Stimulated activated CD8-positive, alpha-beta memory T cell treated with anti-CD3 and anti-CD28 coated beads, Interleukin-4, amount 100 ng/mL, for 4 hours (primary cell): ENCODE results near the gene IL17A.
"Not testable (repeated sequence)": the region's sequence is repeated elsewhere in the genome, so short reads cannot be mapped to it uniquely, and the experiment has no call there.

Experiments
- DNase-seq, 2 donors: peaks; one replicate each; pipeline ENCODE4 v3.0.0-alpha.2; 2020; ENCODE audit warnings: low read depth in 2 of 2, low spot score in 1 of 2

The IL17A gene

GRCh38 chr6:52162940-52163908 lies 23.0 kb upstream of the IL17A start:
- DNase-seq: no peak

GRCh38 chr6:52164319-52165094 lies 21.7 kb upstream of the IL17A start:
- DNase-seq: no peak

GRCh38 chr6:52167267-52167666 lies 18.9 kb upstream of the IL17A start:
- no peak for DNase-seq

GRCh38 chr6:52168351-52168750 lies 17.8 kb upstream of the IL17A start:
- not testable (repeated sequence) for DNase-seq

- DNase-seq: no peak
Observed at GRCh38 chr6:52174118-52174517, 12.1 kb upstream of the IL17A start.

GRCh38 chr6:52176550-52176949 lies 9.6 kb upstream of the IL17A start:
- DNase-seq: no peak

- no peak for DNase-seq
Observed at GRCh38 chr6:52177961-52178360, 8.2 kb upstream of the IL17A start.

- no peak for DNase-seq
Observed at GRCh38 chr6:52180787-52181558, 5.2 kb upstream of the IL17A start.

GRCh38 chr6:52183131-52183713 lies 3.0 kb upstream of the IL17A start:
- no peak for DNase-seq

- no peak for DNase-seq
Observed at GRCh38 chr6:52186480-52186879, 305 bp downstream of the IL17A start.

GRCh38 chr6:52187098-52187497 lies 923 bp downstream of the IL17A start:
- DNase-seq: no peak

- DNase-seq: no peak
Observed at GRCh38 chr6:52189974-52190373, 3.8 kb downstream of the IL17A start.

GRCh38 chr6:52190409-52190808 lies 4.2 kb downstream of the IL17A start:
- DNase-seq: no peak

GRCh38 chr6:52191824-52192223 lies 5.6 kb downstream of the IL17A start:
- no peak for DNase-seq

- no peak for DNase-seq
Observed at GRCh38 chr6:52195886-52196285, 9.7 kb downstream of the IL17A start.

- not testable (repeated sequence) for DNase-seq
Observed at GRCh38 chr6:52200088-52200487, 13.9 kb downstream of the IL17A start.

- no peak for DNase-seq
Observed at GRCh38 chr6:52201046-52201445, 14.9 kb downstream of the IL17A start.

- no peak for DNase-seq
Observed at GRCh38 chr6:52201493-52201892, 15.3 kb downstream of the IL17A start.

GRCh38 chr6:52207066-52207465 lies 20.9 kb downstream of the IL17A start:
- DNase-seq: no peak

GRCh38 chr6:52208612-52209011 lies 22.4 kb downstream of the IL17A start:
- no peak for DNase-seq

GRCh38 chr6:52209770-52210169 lies 23.6 kb downstream of the IL17A start:
- no peak for DNase-seq
